ENCODE results near the gene PRICKLE2.

PRICKLE2 gene

GRCh38 chr3:64067506-64068346, 157.5 kb downstream of the PRICKLE2 start:
- DNase-seq, result no peak

- DNase-seq, result no peak
Measured at GRCh38 chr3:64064804-64065203, 160.5 kb downstream of the PRICKLE2 start.

GRCh38 chr3:64063983-64064438, 161.3 kb downstream of the PRICKLE2 start:
- DNase-seq, result no peak

- DNase-seq, result no peak
Measured at GRCh38 chr3:64063207-64063982, 161.9 kb downstream of the PRICKLE2 start.

GRCh38 chr3:64061628-64062027, 163.6 kb downstream of the PRICKLE2 start:
- no peak for DNase-seq

- DNase-seq, result no peak
Measured at GRCh38 chr3:64059484-64060175, 165.6 kb downstream of the PRICKLE2 start.

- DNase-seq, result no peak
Measured at GRCh38 chr3:64058566-64058965, 166.7 kb downstream of the PRICKLE2 start.

GRCh38 chr3:64057231-64057630, 168.0 kb downstream of the PRICKLE2 start:
- no peak for DNase-seq

GRCh38 chr3:64056606-64057180, 168.6 kb downstream of the PRICKLE2 start:
- DNase-seq, result no peak

- DNase-seq, result no peak
Measured at GRCh38 chr3:64055076-64055475, 170.2 kb downstream of the PRICKLE2 start.

- DNase-seq, result no peak
Measured at GRCh38 chr3:64054488-64054887, 170.8 kb downstream of the PRICKLE2 start.

- no peak for DNase-seq
Measured at GRCh38 chr3:64053581-64053980, 171.7 kb downstream of the PRICKLE2 start.

GRCh38 chr3:64053117-64053516, 172.1 kb downstream of the PRICKLE2 start:
- no peak for DNase-seq

GRCh38 chr3:64049832-64050231, 175.4 kb downstream of the PRICKLE2 start:
- no peak for DNase-seq

- no peak for DNase-seq
Measured at GRCh38 chr3:64049136-64049535, 176.1 kb downstream of the PRICKLE2 start.

- DNase-seq, result no peak
Measured at GRCh38 chr3:64048631-64049061, 176.6 kb downstream of the PRICKLE2 start.

- no peak for DNase-seq
Measured at GRCh38 chr3:64047787-64048186, 177.5 kb downstream of the PRICKLE2 start.

- no peak for DNase-seq
Measured at GRCh38 chr3:64046996-64047594, 178.2 kb downstream of the PRICKLE2 start.

GRCh38 chr3:64046592-64046991, 178.7 kb downstream of the PRICKLE2 start:
- no peak for DNase-seq

- no peak for DNase-seq
Measured at GRCh38 chr3:64042952-64043351, 182.3 kb downstream of the PRICKLE2 start.
